AG04449 (cell line): ENCODE measurements around the gene CMTM7.
A peak's percentile ranks its signal among the peaks of the same experiment; 100 is the strongest.

ENCODE experiments used
- CTCF ChIA-PET: fragments of 350-600 bp; formaldehyde crosslinking; extraction: SDS; loops from one replicate; lab custom pipeline; 2021; ENCODE audit warnings: antibody characterized with exemption; lab: Yijun Ruan, JAX
- POLR2A ChIA-PET: fragments of 400-600, 350-600 bp; formaldehyde crosslinking; extraction: SDS; loops from one replicate; lab custom pipeline; 2020; ENCODE audit warnings: antibody characterized with exemption, inconsistent platforms; lab: Yijun Ruan, JAX
- DNase-seq: peaks from one replicate; pipeline ENCODE4 v3.0.0-alpha.2; 2010; ENCODE audit warnings: low read depth, low spot score
- H3K4me3 ChIP-seq: 2 replicates; pipeline ENCODE4 v1.5.1; 2011; ENCODE audit warnings: low read depth, mild to moderate bottlenecking, control low read depth, low read length
- CTCF ChIP-seq: IDR thresholded peaks from one replicate; pipeline ENCODE4 v1.5.1; 2011; ENCODE audit warnings: mild to moderate bottlenecking, moderate library complexity, low read length, control low read depth, inconsistent platforms; ENCODE audit not compliant: insufficient read depth; ENCODE audit errors: missing control alignments

The CMTM7 gene

GRCh38 chr3:32414522-32415202, 23.0 kb downstream of the CMTM7 start:
- TF ChIP-seq CTCF: no peak
- no peak overlapping the region for H3K4me3 ChIP-seq
- CTCF ChIA-PET: interaction anchor here (1.7 to 2.6 kb wide), 4 partner anchors 12 to 53 kb away, joined by 4 to 13 read pairs (median 11); no protein-coding TSS in a partner anchor
- POLR2A ChIA-PET: no interaction called here
- DNase-seq: no peak

GRCh38 chr3:32419742-32420125, 28.1 kb downstream of the CMTM7 start:
- no peak overlapping the region for H3K4me3 ChIP-seq
- ChIA-PET POLR2A (no interaction called here), CTCF (interaction anchor here (0.7 to 1.7 kb wide), 2 partner anchors 11 to 48 kb away, joined by 3 to 7 read pairs; no protein-coding TSS in a partner anchor)
- TF ChIP-seq CTCF: no peak
- DNase-seq: no peak

- no peak for DNase-seq
- POLR2A ChIA-PET: no interaction called here
- CTCF ChIA-PET: interaction anchor here (1.7 kb wide), 1 partner anchor 47 kb away, joined by 7 read pairs; no protein-coding TSS in a partner anchor
- H3K4me3 ChIP-seq: no peak overlapping the region
- no peak for TF ChIP-seq CTCF
Observed at GRCh38 chr3:32420126-32421038, 28.7 kb downstream of the CMTM7 start.

DNA sequence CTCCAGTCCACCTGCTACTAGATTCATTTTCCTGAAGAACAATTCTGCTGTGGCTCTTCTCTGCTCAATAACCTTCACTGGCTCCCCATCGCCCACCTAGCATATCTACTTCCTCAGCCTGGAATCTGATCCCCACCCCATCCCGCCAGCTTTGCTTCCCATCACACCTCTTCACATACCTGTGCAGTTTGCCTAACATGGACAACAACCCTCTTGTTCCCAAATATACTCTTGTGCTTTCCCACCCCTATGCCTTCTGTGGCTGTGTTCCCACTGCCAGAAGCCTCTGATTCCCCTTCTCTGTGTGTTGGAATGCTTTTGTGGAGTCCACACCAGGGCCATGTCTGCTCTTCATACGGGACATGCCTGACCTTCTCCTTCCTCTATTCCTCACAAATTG, 29.5 kb downstream of the CMTM7 start:
- ChIA-PET CTCF (interaction anchor here (1.4 kb wide), 1 partner anchor 46 kb away, joined by 12 read pairs; no protein-coding TSS in a partner anchor), POLR2A (no interaction called here)
- TF ChIP-seq CTCF: no peak
- DNase-seq: no peak
- no peak overlapping the region for H3K4me3 ChIP-seq

DNA sequence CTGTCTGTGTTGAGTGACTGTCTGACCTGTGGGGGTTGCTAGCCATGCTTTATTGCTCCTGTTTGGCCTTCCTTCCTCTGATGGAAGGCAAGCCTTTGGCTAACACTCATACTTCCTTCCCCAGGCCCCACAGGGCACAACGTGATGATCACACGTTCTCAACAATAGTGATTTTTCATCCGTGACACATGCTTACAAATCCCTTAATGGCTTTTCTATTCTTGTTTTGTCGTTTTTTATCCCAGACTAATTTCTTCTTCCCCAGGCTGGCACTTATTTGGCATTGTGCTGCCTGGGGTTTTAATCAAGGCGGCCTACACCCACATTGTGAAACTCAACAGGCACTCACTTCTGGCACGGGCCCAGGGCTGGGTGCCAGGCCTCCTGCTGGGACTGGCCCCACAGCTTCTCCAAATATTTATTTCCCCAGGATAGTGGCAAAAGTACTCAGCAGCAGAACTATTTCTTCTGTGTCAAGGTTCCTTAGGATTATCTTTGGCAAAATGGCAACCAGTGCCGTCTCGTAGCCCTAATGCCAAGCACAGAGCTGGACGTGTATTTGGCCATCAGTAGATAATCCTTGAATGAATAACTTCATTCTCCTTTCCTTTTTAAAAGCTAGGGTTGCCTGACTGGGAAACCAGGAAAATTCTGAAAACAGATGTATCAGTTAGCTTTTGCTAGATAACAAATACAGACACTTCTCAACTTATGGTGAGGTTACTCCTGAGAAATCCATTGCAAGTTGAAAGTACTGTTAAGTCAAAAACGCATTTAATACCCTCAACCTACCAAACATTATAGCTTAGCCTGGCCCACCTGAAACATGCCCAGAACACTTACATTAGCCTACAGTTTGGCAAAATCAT, 30.6 kb downstream of the CMTM7 start:
- no peak for TF ChIP-seq CTCF
- POLR2A ChIA-PET: interaction anchor here (0.8 kb wide), 1 partner anchor 29 kb away, joined by 3 read pairs; no protein-coding TSS in a partner anchor
- DNase-seq: peak; percentile 44
- H3K4me3 ChIP-seq: no peak overlapping the region
- CTCF ChIA-PET: interaction anchor here (1.0 to 1.8 kb wide), 3 partner anchors 21 to 45 kb away, joined by 3 to 12 read pairs (median 4); no protein-coding TSS in a partner anchor
